NOMO-1 (cell line): Measurements from ENCODE around the gene CMTM1.
"Not testable (repeated sequence)": the region's sequence is repeated elsewhere in the genome, so short reads cannot be mapped to it uniquely, and the experiment has no call there.

ENCODE experiments used
- DNase-seq, 2 experiments: peaks; one replicate each; lab custom pipeline; 2025; ENCODE audit not compliant: unreplicated experiment in 2 of 2; lab: John Stamatoyannopoulos, UW

CMTM1 gene

DNA sequence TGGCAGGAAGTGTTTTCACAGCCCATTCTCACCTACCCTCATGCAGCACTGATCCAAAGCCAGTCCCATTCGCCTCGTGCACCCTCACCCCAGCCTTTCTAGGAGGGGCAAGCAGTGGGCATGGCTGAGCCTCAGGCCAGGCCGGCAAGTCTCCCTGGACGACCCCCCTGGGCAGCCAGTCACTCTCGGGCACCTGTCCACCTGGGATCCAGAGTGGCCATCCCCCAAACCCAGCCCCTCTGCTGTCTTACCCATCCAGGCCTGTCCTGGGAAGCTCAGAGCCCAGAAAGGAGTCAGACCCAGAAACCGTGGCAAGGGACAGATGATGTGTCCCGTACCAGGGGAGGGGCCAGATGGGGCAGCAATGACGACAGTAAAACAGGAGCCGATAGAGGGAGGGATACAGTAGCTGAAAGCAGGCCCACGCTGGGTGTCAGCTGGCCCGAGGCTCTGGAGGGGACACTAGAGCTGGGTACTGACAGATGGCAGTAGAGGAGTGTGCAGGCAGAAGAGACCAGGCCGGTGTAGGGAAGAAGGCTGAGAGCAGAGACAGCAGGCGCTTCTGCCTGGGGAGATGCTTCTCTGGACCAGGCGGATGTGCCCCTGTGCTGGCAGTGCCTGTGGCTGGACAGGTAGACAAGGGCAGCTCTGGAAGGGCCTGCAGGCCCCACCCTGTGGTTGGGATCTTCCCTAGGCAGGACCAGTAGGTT is 44.0 kb downstream of the CMTM1 start:
- DNase-seq: no peak

DNA sequence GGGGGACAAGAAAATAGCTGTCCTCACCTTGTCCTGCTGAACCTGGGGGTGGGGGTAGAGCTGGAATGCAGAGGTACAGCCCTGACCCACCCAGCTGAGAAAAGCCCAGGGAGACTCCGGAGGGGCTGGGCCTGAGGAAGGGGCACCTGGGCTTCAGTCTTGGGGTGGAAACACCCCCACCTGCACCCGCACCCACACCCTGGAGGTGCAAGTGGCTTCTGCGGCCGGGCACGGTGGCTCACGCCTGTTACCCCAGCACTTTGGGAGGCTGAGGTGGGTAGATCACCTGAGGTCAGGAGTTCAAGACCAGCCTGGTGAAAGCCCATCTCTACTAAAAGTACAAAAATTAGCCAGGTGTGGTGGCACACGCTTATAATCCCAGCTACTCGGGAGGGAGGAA is 45.7 kb downstream of the CMTM1 start:
- DNase-seq: not testable (repeated sequence)

DNA sequence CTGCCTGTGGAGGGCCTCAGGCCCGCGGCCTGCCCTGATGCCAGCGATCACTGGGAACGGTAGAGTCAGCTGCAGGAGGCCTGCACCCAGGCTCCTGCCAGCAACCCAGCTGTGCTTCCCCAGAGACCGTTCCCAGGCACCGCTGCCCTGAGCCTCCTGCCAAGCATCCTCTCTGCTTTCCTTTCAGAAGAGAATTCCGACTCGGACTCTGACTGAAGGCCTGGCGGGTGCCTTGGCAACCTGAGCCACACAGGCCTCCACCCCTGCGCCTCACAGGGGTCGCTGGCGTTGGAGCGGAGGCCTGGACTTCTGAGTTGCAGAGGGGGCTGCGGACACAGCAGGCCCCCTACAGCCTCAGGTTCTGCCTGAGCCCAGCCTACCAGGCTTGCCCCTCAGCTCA is 46.2 kb downstream of the CMTM1 start:
- DNase-seq: no peak

DNA sequence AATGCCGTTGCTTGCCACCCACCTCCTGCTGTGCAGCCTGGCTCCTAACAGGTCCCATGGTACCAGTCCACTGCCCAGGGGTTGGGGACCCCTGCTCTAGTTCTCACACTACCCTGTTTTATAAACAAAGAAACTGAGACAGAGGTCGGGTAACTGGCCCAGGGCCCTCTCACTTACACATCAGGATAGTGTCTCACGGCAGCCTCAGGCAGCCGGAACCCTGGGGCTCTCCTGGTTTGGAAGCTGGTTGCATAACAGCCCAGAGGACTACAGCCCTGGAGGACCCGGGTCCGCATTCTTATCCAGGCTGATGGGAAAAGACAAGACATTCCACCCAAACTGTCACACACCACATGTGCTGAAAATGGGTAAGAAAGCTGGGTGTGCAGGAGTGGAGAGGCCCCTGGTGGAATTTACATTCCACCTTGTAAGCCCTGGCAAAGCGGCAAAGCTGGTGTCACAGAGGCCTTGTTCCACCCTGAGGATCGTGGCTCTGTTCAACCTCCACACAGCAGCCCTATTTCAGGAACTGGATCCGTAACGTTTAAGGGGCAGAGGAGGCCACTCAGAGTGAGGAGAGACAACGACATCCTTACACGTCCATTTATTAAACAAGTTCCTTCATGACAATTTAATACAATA is 48.0 kb downstream of the CMTM1 start:
- no peak for DNase-seq

DNA sequence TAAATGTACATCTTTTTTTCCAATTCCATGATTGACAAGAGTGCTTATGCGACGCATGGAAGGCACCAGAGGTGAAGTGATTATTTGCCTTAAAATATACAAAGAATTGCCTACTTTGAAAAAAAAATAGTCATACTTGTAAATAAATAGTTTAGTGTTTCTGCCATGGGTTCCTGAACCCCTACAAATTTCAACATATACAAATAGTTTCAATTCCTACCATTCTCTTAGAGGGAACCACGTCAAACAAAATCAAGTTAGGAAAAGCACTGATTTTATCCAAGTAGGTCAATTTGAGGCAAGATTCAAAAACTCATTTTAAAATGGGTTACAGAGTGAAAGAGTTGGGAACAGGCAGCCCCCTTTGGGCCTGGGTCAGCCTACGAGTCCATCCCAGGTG is 49.9 kb downstream of the CMTM1 start:
- no peak for DNase-seq

DNA sequence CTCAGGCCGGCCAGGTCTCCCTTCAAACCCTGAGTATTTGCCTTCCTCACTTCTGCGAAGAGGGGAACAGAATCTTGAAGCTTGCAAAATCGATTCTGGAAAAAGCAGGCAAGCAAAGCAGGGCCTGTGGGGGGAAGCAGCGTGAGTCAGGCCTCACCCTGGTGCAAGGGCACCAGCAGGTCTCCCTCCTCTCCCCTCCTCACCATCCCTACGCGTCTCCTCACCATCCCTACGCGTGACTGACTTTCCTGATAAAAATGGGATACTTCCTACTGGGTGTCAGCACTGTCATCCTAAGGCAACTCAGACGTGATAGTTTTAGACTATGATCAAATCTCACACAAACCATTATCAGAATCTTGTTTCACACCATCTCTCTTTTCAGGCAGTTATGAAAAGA is 50.4 kb downstream of the CMTM1 start:
- no peak for DNase-seq

DNA sequence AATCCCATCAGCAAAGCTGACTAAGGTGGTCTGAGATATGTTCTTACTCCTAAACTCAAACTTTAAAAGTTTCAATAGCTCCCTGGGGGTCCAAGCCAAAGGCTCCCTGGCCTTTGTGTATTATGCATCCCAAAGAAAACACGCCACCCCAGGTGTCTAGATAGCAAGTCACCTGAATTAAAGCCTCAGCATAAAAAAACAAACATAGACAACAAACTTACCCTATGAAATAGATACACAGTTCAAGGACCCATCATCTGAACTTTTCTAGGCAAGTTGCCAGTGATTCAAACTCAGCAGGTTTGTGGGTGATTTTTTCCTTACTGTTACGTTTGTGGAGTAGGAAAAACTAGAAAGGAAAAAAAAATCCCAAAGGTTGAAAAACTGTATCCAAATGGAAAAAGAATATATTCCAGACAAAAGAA is 50.8 kb downstream of the CMTM1 start:
- no peak for DNase-seq

DNA sequence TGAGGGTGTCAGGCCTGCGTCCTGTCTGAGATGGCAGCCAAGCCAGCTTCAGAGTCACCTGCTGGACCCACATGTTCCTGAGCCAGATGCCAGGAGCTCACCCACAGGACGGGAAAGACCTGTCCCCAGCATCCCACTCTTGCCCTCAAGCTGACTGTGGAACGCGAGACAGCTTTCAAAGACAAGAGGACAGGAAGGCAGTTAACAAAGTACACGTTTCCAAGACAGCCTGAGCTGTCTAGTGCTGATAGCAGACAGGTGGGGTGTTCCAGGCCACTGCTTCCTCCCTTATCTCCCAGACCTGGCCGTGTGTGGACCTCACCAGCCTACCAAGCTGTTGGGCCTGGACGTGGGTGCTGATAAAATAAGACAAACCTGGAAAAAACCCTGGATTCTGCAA is 51.5 kb downstream of the CMTM1 start:
- no peak for DNase-seq

DNA sequence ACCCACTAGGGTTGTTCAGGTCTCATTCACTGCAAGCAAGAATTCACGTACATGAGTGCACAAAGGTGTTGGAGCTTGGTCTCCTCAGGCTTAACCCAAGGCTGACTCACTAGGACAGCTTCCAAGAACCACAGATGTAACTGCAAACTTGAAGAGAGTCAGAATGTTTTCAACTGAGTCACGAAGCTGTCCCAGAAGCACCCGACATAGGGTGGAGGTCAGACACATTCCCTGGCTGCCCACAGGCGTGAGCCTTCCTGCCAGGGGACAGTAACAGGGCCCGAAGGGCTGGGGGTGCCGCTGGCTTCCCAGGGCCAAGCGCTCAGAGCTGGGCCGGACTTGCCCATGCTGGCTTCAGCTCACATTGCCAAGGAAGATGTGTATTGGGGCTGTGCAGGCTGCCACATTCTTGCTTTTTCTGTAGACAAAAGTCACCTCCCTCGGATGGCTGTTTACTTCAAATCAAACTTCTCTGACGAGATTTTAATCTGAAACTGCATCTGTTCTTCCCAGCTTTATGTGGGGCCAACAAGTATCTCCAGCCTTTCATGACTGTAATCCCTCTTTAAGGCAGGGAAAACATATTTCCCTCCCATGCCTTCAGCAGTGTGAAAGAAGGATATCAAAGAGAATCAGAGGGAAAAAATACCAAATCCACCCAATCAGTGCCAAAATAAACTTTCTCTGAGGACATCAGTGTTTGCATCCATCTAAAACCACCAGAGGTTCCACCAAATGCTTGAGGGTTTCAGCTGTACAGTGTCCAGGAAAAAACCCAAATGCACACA is 52.5 kb downstream of the CMTM1 start:
- DNase-seq: no peak

DNA sequence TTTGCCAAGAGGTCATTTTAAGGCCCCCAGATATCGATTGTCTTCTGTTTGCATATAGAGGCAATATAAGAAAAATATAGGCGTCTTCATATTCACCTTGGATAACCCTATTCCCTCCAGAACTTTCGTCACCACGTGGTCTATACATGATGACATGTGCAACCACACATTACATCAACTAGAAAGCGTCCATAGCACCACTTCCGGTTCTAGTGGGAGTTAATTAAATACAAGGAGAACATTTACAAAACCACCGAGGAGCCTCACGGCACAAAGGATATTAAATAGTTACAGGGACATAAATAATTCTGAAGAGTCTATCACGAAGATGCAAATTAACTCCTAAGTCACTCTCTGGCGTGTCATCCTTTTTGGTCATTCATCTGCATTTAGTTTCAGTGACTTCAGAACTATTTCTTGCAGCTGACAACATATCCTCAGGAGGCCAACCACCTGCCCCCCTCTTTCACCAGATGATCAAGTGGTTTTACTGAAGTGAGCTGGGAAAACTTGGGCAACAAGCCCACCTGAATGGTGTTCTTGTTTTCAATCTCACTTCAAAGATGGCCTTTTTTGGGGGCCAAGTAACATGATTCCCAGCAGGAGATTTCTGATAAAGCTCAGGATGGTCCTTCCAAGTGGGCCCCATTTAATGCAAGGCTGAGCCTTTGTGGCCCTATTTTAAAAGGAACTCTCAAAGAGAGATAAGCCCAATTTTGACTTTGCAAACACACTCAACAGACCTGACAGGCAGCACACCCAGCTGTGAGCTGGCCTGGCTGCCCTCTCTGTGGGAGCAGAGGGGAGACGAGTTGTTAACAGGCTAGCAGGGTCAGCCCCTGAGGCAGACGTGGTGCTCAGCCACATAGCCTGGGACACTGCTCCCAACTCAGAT is 53.5 kb downstream of the CMTM1 start:
- DNase-seq: peak; percentile 28 to 53

DNA sequence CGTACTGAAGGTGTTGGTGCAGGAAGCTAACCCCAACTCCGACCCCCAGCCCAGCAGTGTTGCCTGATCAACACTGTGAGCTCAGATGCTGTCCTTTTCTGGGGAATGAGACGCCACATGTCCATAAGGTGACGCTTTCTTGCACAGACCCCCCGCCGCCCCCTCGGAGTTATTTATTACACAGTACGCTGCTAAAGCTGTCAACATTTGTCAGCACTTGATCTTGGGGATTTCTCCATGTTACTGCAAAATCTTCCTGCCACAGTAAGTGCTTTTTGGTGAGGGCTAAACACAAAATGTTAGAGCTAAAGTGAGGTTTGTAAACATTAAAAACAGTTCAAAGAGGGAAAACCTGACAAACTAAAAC is 54.2 kb downstream of the CMTM1 start:
- DNase-seq: no peak

DNA sequence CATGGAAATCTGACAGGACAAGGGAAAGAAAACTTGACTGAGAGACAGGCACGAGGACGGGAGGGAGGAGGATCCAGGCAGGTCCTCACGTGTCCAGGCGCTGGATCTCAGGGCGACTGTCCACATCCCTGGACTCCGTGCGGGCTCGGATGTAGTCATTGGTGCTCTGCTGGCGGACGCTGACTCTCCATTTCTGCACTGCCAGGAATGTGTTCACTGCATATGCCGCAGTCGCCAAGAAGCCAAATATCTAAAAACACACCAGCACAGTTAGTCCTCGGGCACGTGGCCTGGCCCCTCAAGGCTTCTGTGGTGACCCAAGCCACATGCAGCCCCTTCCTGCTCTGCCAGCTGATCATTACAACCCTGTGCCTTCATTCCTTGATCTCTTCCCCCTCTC is 55.7 kb downstream of the CMTM1 start:
- DNase-seq: no peak

DNA sequence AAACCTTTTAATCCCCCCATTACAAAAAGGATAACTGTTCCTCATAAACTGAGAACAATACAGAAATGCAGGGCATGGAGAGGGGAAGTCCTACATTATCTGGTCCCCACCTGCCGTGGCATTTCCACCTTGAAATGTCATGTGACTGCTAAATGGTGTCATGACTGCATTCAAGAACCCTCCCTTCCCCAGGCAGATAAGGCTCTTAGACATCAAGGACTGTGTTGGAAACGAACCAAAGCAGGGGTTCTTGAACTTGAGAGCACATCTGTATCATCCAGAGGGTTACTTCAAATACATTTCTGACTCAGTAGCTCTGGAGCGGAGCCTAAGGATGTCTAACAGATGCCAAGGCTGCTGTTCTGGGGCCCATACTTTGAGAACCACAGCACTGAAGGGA is 56.6 kb downstream of the CMTM1 start:
- DNase-seq: no peak

DNA sequence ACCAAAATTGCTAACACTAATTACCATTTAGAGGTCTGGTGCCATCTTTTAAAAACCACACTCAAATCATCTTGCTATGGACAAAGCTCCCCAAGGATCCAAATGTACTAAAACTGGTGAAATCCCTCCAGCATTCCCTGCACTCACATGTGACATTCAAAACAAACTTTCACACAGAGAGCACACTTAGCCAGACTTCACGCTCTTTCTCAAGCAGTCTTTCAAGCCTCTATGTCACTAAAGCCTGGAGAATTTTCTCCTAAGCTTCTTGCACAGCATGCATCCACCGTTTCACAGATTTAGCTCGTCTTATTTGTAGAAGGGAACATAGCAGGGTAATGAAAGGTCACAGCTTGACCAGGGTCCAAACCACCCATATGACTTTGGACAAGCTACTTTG is 57.5 kb downstream of the CMTM1 start:
- DNase-seq: no peak

DNA sequence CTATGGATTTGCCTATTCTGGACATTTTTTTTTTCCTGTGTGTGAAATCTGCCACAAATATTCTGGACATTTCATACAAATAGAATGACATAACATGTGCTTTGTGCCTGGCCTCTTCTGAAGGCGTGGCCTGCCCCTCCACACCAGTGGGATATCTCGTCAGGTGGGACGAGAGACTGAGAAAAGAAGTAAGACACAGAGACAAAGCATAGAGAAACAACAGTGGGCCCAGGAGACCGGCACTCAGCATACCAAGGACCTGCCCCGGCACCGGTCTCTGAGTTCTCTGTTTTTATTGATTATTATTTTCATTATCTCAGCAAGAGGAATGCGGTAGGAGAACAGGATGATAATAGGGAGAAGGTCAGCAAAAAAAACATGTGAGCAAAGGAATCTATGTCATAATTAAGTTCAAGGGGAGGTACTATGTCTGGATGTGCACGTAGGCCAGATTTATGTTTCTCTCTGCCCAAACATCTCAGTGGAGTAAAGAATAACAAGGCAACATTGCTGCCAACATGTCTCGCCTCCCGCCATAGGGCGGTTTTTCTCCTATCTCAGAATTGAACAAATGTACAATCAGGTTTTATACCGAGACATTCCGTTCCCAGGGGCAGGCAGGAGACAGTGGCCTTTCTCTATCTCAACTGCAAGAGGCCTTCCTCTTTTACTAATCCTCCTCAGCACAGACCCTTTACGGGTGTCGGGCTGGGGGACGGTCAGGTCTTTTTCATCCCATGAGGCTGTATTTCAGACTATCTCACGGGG is 61.6 kb downstream of the CMTM1 start:
- DNase-seq: not testable (repeated sequence)
